ENCODE measurements around the gene SPACA5B.
"Not testable (repeated sequence)": the region's sequence is repeated elsewhere in the genome, so short reads cannot be mapped to it uniquely, and the experiment has no call there.

SPACA5B gene

GRCh38 chrX:48156014-48156413 lies 25.6 kb downstream of the SPACA5B start:
- DNase-seq (ENCODE audit: low read depth): no peak
- TF ChIP-seq MAX (IDR thresholded peaks at IDR 0.05; ENCODE audit: low read depth, low read length): no peak
- TF ChIP-seq MYC (IDR thresholded peaks at IDR 0.05; ENCODE audit: low read depth, low read length): no peak
- TF ChIP-seq POLR2A (IDR thresholded peaks at IDR 0.05; ENCODE audit: extremely low read depth, insufficient read length): no peak
- TF ChIP-seq CTCF (IDR thresholded peaks at IDR 0.05; ENCODE audit: low read depth, low read length): no peak
- H3K4me3 ChIP-seq (ENCODE audit: low read depth, low read length): no peak overlapping the region

GRCh38 chrX:48165241-48165640 lies 34.8 kb downstream of the SPACA5B start:
- H3K4me3 ChIP-seq (ENCODE audit: low read depth, low read length): no peak overlapping the region
- DNase-seq (ENCODE audit: low read depth): no peak
- no peak for TF ChIP-seq CTCF (IDR thresholded peaks at IDR 0.05; ENCODE audit: low read depth, low read length)

- DNase-seq (ENCODE audit: low read depth); H3K4me3 ChIP-seq (ENCODE audit: low read depth, low read length): not testable (repeated sequence)
Observed at GRCh38 chrX:48166322-48166721, 35.9 kb downstream of the SPACA5B start.

- no peak for TF ChIP-seq MYC (IDR thresholded peaks at IDR 0.05; ENCODE audit: low read depth, low read length)
- TF ChIP-seq MAX (IDR thresholded peaks at IDR 0.05; ENCODE audit: low read depth, low read length): no peak
- no peak for TF ChIP-seq POLR2A (IDR thresholded peaks at IDR 0.05; ENCODE audit: extremely low read depth, insufficient read length)
- TF ChIP-seq CTCF (IDR thresholded peaks at IDR 0.05; ENCODE audit: low read depth, low read length): no peak
- no peak overlapping the region for H3K4me3 ChIP-seq (ENCODE audit: low read depth, low read length)
- DNase-seq (ENCODE audit: low read depth): no peak
Observed at GRCh38 chrX:48179691-48180090, 49.3 kb downstream of the SPACA5B start.

- H3K4me3 ChIP-seq (ENCODE audit: low read depth, low read length): no peak overlapping the region
- no peak for TF ChIP-seq POLR2A (IDR thresholded peaks at IDR 0.05; ENCODE audit: extremely low read depth, insufficient read length)
- TF ChIP-seq MYC (IDR thresholded peaks at IDR 0.05; ENCODE audit: low read depth, low read length): no peak
- TF ChIP-seq MAX (IDR thresholded peaks at IDR 0.05; ENCODE audit: low read depth, low read length): no peak
- no peak for TF ChIP-seq CTCF (IDR thresholded peaks at IDR 0.05; ENCODE audit: low read depth, low read length)
- no peak for DNase-seq (ENCODE audit: low read depth)
Observed at GRCh38 chrX:48180811-48181210, 50.4 kb downstream of the SPACA5B start.

- not testable (repeated sequence) for H3K4me3 ChIP-seq (ENCODE audit: low read depth, low read length); DNase-seq (ENCODE audit: low read depth)
Observed at GRCh38 chrX:48181882-48182281, 51.5 kb downstream of the SPACA5B start.

Data from NB4 (cell line).